Measurements from ENCODE around the gene FER1L5.
A peak's percentile ranks its signal among the peaks of the same experiment; 100 is the strongest.

Gene FER1L5

DNA sequence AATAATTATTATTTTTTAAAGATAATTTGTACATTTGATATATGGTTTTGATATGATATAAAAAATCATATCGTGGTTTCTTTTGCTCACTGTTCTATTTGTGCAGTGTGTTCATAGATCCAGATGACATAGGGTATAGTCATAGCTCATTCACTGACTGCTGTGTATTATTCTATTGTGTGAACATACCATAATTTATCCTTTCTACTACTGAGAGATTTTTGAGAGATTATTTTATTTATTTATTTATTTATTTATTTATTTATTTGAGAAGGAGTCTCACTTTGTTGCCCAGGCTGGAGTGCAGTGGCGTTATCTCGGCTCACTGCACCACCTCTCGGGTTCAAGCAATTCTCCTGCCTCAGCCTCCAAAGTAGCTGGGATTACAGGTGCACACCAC lies 39.0 kb downstream of the FER1L5 start:
- no peak for DNase-seq

DNA sequence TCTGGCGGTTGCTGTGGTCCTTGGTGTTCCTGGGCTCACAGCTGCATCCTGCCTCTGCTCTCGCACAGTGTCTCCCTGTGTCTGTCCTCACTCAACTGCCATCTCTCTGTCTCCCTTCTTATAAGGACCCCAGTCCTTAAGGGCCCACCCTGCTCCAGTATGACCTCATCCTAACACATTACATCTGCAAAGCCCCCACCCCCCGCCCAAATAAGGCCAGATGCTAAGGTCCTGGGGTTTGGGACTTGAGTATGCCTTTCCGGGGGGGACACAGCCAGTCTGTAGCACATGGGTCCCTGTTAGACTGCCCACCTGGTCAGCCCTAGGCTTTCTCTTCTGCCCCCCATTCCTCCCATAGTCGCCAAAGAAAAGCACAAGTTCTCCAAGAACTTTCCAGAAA lies 40.7 kb downstream of the FER1L5 start:
- no peak for DNase-seq

DNA sequence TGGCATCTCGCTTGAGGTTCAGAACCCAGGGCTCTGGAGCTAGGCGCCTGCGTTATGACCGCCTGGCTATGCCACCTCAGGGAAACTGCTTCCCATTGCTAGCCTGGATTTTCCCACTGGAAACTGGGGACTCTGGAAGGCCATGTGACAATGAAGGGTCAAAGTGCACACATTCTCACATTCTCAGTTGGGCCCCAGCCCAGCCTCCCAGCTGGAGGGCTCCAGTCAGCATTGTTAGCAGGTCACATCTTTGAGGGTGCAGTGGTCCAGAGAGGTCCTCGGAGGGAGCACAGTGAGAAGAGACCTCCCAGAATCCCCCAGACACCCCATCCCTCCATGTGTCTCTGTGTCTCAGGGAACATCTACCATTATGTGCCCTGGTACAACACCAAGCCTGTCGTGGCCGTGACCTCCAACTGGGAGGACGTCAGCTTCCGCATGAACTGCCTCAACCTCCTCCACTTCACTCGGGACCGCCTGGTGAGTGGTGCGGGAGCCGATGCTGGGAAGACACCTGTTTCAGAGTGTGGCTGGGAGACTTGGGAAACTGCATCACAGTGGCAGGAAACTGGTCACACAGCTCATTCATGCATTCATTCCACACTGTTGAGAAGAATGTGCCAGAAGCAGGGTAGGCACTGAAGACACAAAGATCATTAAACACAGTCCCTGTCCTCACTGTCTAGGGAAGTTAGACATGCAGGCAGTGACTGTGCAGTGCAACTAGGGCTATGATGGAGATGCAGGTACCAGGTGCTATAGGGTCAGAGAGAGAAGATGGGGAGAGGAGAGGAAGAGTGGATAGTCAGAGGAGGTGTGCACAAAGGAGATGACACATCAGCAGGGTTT lies 41.6 kb downstream of the FER1L5 start:
- no peak for DNase-seq

DNA sequence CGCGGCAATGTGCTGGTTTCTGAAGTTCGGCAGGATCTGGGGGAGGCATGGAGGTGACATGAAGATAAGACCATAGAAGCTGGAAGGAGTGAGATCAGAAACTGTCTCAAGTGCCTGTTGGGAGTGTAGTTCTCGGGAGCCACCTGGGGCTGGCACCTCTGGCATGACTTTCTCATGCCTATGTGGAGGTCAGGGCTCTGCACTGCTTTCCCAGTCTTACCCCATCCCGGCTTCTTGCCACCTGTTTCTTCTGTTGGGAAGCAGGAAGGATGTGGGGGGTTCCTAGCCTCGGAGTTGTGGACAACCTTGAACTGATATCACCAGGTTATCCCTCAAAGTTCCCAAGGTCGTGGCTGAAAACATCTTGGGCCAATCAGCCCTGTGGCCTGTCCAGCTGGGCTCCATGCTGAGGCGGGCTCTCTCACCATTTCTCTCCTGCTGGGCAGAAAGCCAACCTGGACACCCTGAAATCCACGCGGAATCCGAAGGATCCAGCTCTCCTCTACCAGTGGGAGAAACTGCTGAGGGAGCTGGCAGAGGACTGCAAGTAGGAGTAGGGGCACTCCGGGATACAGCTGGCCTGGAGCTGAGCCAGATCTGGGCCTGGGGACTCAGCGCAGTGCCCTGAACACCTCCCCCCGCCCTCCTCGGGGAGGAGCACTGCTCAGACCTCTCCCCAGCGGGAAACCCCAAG lies 42.5 kb downstream of the FER1L5 start:
- DNase-seq = no peak

DNA sequence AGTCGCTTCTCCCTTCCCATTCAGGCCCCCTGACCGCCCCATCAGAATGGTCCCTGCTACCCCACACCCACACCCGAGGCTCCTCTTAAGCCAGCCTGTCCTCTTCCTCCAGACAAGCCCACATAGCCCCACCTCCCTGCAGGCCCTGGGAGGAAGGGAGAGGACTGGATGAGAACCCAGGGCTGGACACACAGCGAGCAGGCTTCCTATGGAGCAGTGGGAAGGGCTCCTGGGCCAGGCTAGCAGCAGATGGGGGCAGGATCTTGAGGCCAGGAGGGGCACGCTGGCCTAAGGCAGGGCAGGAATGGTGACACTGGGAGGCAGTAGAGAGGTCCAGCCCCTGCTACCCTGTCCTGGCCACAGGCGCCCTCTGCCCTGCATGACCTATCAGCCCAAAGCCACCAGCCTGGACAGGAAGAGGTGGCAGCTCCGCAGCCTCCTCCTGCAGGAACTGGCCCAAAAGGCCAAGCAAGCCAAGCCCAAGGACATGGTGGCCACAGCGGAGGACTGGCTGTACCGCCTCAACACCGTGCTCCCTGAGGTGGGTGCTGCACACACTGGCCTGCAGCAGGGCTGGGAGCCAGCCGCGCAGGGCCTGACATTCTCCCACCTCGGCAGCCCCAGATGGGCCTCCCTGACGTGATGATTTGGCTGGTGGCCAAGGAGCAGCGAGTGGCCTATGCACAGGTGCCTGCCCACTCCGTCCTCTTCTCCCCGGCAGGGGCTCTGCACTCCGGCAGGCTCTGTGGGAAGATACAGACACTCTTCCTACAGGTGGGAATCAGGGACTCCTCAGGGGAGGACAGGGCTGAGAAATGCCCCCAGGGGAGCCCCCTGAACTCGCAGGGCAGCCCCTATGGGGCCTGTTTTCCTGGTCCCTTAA lies 43.3 kb downstream of the FER1L5 start:
- peak in 1 of 14 donors; percentile 22 for DNase-seq

DNA sequence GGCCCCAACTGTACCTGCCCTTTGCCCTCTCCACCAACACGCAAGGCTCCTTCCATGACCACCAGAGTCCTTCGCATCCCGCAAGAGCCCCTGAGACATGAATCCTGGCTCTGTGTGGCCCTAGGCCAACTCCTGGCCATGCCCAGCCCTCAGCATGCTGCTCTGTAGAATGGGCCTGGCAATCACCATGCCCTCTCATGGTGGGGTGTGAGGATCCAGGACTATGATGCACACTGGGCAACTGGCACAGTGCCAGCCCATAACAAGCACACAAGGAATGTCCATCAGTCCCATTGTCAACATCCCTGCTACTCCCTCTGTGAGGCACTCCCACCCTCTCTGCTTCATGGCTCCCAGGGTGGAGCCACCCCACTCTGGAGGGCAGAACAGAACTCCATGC lies 44.7 kb downstream of the FER1L5 start:
- no peak for DNase-seq

DNA sequence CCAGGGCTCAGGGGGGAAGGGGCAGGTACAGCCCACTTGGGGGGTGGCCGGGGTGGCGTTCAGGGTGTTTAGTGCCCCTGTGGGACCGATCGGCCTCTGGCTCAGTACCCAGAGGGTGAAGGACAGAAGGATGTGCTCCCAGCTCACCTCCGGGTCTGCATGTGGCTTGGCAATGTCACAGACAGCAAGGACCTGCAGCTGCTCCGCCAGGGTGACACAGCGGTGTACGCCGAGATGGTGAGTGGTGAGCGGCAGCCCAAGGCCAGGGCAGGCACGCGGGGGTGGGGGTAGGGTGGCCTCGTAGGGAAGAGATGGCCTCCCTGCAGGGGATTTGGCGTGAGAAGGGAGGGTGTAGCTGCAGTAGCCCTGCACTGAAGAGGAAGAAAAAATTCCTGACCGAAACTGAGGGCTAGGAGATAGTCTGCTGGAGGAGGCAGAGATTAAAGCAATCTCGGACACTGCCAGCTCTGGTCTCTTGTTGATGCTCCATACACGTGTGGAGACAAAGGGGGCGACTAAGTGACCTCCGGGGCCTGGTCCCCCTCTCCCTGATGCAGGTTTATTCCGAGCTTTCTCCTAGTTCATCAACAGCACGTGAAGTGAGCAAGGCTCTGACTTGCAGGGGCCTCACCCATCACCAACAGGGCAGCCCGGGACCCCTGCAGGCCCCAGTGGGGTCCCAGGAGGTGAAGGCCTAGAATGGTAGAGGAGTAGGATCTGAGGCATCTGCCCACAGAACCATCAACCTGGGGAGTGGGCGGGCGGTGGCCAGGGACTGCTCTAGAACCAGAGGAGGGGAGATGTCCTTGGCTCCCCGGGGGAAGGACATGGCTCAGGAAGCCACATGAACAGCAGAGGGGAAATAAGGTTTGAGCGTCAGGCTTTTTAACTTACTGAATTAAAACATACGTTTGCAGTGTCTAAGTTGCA lies 45.4 kb downstream of the FER1L5 start:
- no peak for DNase-seq

DNA sequence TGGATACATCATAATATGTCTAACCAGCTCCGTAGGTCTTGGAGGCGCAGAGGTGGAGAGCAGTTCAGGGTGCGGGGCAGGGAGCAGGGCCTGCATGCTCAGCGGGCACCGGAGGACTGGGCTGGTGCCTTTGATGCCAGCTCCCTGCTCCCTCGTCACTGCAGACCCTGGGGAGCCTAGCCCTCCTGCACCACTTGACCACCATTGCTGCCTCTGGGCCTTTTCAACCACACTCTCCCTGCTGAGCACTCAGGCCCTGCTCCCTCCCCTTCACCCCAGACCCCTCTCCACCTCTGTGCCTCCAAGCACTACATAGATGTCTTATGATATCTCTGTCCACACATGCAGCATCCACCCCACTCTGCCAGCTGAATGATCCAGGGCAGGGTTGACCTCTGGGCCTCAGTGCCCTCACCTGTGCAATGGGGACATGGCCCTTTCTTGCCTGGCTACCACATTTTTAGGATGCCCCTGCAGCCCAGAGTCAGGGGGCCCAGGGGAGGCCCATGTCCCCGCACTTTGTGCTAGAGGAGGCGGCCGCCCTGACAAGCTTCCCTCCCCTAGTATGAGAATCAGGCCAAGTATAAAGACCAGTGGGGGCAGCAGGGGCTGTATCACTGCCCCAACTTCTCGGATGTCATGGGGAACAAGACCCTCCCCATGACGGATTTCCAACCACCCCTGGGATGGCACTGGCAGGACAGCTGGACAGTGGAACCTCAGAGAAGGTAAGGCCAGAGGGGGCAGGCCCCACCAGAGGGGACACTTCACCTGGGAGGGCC lies 46.3 kb downstream of the FER1L5 start:
- DNase-seq = no peak

DNA sequence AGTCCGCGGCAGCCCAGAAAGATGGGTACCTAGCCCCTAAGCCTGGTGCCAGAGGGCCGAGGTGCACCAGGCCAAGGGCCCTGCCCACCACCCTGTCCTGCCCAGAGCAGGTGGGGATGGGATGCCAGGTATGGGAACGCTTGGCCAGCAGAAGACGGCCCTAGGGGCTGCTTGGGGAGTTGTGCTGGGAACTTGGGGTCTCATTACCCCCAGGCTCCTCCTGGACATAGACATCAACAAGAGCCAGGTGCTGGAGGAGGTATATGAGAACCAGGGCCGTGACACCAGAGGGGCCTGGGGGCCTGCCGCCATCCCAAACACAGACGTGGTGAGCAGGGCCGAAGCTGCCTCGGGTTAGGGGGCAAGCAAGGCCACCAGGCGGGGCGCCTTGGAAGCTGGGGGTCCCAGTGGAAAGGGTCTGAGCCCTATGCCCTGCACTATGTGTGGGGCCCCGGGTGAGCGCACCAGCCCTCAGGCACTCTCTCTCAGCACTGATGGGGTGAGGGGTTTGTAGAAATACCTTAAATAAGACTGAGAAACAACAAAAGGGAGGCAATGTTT lies 46.9 kb downstream of the FER1L5 start:
- no peak for DNase-seq

DNA sequence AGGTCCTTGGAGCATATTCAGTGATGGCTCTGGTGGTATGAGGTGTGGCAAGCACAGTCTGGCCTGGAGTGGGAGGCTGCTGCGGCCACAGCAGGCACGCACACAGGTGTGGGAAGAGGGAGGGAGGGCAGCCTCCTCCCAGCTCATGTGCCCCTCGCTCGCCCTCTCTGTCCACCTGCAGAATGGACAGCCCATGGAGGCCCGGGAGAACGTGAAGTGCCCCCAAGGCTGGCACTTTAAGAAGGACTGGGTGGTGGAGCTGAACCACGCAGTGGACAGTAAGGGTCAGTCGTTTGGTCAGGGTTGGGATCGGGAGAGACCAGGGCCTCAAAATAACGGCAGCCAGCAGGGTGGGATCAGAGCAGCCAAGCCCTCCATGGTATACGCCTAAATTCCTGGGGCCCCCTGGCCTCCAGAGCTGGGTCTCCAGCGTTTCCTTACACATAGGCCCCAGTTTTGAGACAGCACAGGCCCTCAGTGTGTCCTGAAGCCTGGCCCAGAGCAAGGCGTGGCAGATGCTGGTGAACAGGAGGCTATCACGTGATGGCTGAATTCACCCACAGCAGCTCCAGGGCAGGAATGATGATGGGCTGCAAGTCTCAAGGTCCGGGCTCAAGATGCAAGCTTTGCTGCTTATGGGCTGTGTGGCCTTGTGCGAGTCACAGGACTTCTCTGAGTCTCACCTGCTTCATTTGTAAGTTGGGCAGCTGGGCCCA lies 47.9 kb downstream of the FER1L5 start:
- no peak for DNase-seq

DNA sequence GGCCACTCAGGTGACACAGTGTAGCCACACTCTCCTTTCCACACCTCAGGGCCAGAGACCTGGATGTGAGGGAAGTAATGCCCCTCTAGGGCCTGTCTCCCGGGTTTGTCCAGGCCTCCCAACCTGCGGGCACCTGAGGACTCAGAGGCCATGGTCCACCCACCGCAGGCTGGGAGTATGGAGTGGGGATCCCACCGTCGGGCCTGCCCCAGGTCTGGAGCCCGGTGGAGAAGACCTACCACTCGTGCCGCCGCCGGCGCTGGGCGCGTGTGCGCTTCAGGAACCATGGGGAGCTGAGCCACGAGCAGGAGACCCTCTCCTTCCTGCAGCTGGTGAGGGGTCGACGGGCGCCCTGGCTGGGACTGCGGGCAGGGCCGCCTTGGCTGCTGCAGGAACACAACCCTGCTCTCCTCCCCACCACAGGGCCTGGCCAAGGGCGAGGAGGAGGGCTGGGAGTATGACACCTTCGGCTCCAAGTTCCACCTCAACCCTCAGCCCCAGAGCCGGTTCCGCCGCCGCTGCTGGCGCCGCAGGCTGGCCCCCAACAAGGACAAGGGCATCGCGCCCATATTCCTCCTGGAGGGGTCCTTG lies 48.6 kb downstream of the FER1L5 start:
- DNase-seq = no peak

DNA sequence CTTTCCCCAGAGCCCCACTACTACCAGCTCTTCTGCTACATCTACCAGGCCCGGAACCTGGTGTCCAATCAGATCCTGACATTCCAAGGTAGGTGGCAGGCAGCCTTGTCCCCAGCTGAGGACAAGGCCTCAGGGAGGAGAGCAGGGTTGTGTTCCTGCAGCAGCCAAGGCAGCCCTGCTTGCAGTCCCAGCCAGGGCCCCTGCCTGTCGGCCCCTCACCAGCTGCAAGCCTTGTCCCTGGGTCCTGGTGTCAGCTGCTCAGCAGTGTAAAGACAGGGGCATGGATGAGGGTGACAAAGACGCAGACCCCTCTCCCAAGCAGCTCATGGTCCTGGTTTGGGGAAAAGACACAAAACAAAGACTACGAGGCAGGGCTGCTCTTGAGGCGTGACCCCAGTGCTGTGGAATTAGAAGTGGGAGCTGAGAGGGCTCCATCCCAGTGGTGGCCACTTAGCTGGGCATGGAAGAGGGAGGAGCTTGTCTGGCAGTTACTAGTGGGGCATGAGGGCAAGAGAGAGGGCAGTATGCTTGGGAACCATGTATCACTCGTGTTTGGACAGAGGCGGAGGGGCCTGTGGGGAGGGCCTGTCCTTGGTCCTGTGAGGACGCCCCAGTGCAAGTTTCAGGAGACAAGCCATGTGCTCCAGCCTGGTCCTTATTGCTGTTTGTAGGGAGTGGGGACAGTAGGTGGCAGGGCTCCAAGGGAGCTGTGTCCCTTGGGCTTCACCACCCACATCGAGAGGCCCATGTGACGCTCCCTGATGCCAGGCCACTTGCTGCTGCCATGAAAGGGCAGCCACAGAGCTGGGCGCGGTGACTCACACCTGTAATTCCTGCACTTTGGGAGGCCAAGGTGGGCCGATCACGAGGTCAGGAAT lies 49.8 kb downstream of the FER1L5 start:
- DNase-seq = no peak

DNA sequence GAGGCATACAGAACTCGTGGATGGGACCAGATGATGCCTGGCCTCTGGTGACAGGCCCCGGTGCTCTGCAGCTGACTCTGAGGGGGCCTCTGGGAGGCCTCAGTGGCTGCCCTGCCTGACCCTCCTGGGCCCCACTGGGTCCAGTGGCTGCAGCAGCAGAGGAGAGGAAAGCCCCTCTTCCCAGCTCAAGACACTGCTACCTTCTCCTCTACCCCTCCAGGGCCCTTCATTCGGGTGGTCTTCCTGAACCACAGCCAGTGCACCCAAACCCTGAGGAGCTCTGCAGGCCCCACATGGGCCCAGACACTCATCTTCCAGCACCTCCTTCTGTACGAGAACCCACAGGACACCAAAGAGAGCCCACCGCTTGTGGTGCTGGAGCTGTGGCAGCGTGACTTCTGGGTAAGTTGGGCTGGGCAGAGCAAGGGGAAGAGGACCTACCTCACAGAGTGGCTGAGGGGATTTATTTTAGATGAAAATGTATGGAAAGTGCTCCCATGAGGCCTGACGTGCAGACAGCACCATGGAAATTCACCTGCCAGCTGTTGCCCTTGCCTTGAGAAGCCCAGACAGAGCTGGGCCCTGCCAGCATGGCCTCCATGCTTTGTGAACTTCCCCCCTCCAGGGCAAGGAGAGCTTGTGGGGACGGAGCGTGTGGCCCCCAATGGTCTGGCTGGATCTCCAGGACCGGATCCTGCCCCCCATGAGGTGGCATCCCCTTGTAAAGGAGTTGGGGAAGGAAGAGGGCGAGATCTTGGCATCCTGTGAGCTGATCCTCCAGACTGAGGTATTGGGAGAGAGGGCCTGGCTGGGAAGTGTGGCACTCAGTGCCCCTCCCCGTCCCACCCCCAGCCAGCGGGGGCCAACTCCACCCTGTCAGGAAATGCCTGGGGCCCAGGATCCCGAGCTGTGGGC lies 51.0 kb downstream of the FER1L5 start:
- DNase-seq = no peak

DNA sequence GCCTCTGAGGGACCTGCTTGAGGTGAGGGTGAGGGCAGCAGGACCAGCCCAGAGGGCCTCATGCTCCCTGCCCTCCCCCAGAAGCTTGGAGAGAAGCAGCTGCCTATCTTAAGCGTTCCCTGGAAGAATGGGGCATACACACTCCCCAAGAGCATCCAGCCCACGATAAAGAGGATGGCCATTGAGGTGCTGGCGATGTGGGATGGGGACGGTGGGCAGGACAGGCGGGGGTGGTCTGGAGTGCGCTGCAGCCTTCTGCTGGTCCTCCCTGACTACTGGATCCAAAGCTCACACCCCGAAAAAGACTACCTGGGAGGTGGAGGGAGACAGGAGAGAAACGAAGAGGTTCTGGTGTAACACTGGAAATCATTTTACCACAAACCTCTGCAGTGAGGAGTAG lies 51.7 kb downstream of the FER1L5 start:
- DNase-seq = no peak

DNA sequence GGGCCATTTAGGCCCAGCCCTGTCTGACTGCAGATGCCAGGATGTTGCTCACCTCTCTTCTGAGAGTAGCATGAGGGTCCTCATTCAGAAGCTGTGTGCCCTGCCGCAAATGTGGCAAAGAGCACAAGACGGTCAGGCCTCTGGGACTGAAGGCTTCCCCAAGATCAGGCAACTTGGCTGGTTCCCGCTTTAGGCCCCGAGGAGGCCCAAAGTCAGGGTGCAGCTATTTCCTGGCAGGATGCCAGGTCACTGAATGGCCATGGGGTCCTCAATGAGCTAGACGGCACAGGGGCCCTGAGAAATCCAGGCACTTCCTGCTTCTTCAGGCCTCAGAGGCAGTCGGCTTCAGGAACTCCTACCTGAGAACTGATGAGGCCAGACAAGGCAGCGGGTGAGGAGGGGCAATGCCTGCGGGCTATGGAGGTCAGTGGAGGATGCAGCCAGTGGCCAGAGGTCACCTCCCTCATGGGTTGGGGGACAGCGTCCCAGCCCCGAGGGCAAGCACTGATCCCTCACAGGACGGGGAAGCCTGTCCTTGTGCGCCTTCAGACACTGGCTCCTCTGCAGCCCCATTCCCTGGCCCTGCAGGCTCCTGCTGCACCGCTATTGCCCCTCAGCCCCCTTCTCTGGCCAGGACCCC lies 52.4 kb downstream of the FER1L5 start:
- DNase-seq = no peak

DNA sequence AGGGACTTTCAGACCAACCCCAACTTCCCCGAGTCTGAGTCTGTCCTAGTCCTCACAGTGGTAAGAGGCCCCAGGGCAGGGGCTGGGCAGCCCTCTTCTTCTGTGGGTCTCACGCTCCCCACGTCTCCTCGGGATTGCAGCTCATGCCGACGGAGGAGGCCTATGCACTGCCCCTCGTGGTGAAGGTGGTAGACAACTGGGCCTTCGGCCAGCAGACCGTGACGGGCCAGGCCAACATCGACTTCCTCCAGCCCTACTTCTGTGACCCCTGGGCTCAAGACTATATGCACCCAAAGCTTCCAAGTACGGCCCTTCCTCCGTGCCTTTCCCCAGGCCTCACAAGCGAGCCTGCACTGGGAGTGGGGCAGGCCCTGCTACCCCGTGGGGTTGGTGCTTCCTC lies 53.0 kb downstream of the FER1L5 start:
- no peak for DNase-seq

DNA sequence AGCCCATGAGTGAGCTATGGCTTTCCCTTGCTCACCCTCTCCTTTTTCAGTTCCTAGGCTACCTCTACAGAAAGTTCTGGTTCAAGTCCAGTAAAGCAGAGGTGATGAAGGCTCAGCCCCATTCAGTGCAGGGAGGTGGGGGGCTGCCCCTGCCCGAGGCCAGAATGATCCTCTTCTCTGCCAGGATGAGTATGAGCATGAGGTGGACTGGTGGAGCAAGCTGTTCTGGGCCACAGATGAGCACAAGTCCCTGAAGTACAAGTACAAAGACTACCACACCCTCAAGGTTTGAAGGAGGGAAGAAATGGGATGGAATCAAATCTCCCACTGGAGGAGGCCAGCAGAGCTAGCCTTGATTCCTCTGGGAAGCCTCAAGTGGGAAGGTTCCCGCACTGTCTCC lies 54.9 kb downstream of the FER1L5 start:
- no peak for DNase-seq
